Measurements from ENCODE around the gene COPRS. TPM values are rescaled to one million over a fixed set of nuclear protein-coding genes. Genes with fewer than 3 reads are reported as not detected.
"Not testable (repeated sequence)": the region's sequence is repeated elsewhere in the genome, so short reads cannot be mapped to it uniquely, and the experiment has no call there.

The COPRS gene
- total RNA-seq, 1 experiment from 2014 or later: 46.8 TPM

- no TSS peak for BruUV-seq (replicated peaks)
- ChIA-PET CTCF (interaction anchor here (2.3 kb wide), 1 partner anchor 8 kb away, joined by 15 read pairs; no protein-coding TSS in a partner anchor), POLR2A (interaction anchor here (0.6 kb wide), 1 partner anchor 557 kb away, joined by 3 read pairs; no protein-coding TSS in a partner anchor)
- Mint-ChIP-seq H3K27me3 (ENCODE audit: insufficient read depth, unreplicated experiment) (no peaks in the 10 kb centered on the region), H3K4me3 (ENCODE audit: unreplicated experiment) (no peak overlapping the region), H3K4me1 (ENCODE audit: insufficient read depth, unreplicated experiment) (no peaks in the 10 kb centered on the region), H3K9me3 (ENCODE audit: unreplicated experiment) (no peaks in the 10 kb centered on the region), H3K27ac (ENCODE audit: low read depth, unreplicated experiment) (no peak overlapping the region), H3K36me3 (ENCODE audit: insufficient read depth, unreplicated experiment) (no peaks in the 10 kb centered on the region)
- DNase-seq (ENCODE audit: unreplicated experiment): no peak
- intact Hi-C loops (cut with micrococcal nuclease): no loop called here
- TF ChIP-seq CTCF (IDR thresholded peaks at IDR 0.05; ENCODE audit: unreplicated experiment): no peak
Observed at GRCh38 chr17:31834448-31834847, 24.6 kb downstream of the COPRS start.

- Mint-ChIP-seq H3K4me1 (ENCODE audit: insufficient read depth, unreplicated experiment) (no peaks in the 10 kb centered on the region), H3K9me3 (ENCODE audit: unreplicated experiment) (no peaks in the 10 kb centered on the region), H3K36me3 (ENCODE audit: insufficient read depth, unreplicated experiment) (no peaks in the 10 kb centered on the region), H3K27ac (ENCODE audit: low read depth, unreplicated experiment) (no peak overlapping the region), H3K4me3 (ENCODE audit: unreplicated experiment) (no peak overlapping the region), H3K27me3 (ENCODE audit: insufficient read depth, unreplicated experiment) (no peaks in the 10 kb centered on the region)
- ChIA-PET POLR2A (interaction anchor here (0.6 kb wide), 1 partner anchor 283 kb away, joined by 3 read pairs; no protein-coding TSS in a partner anchor), CTCF (interaction anchor here (1.0 to 2.3 kb wide), 3 partner anchors 10 to 274 kb away, joined by 4 to 15 read pairs (median 6); no protein-coding TSS in a partner anchor)
- intact Hi-C loops (cut with micrococcal nuclease): no loop called here
- no peak for TF ChIP-seq CTCF (IDR thresholded peaks at IDR 0.05; ENCODE audit: unreplicated experiment)
- no peak for DNase-seq (ENCODE audit: unreplicated experiment)
- no TSS peak for BruUV-seq (replicated peaks)
Observed at GRCh38 chr17:31832746-31833145, 26.3 kb downstream of the COPRS start.

GRCh38 chr17:31830971-31831858 lies 27.8 kb downstream of the COPRS start:
- POLR2A ChIA-PET: interaction anchor here (0.7 kb wide), 1 partner anchor 21 kb away, joined by 3 read pairs; no protein-coding TSS in a partner anchor
- Mint-ChIP-seq H3K27me3 (ENCODE audit: insufficient read depth, unreplicated experiment) (no peaks in the 10 kb centered on the region), H3K4me3 (ENCODE audit: unreplicated experiment) (no peak overlapping the region), H3K36me3 (ENCODE audit: insufficient read depth, unreplicated experiment) (no peaks in the 10 kb centered on the region), H3K9me3 (ENCODE audit: unreplicated experiment) (no peaks in the 10 kb centered on the region), H3K27ac (ENCODE audit: low read depth, unreplicated experiment) (no peak overlapping the region), H3K4me1 (ENCODE audit: insufficient read depth, unreplicated experiment) (peaks cover 9% of the 10 kb centered on the region)
- intact Hi-C loops (cut with micrococcal nuclease): no loop called here
- BruUV-seq (replicated peaks): no TSS peak
- no peak for DNase-seq (ENCODE audit: unreplicated experiment)
- CTCF ChIA-PET: interaction anchor here (0.6 to 2.9 kb wide), 6 partner anchors 9 to 298 kb away, joined by 3 to 19 read pairs (median 4); no protein-coding TSS in a partner anchor
- no peak for TF ChIP-seq CTCF (IDR thresholded peaks at IDR 0.05; ENCODE audit: unreplicated experiment)

- BruUV-seq (replicated peaks): no TSS peak
- no peak for DNase-seq (ENCODE audit: unreplicated experiment)
- H3K4me3 Mint-ChIP-seq (ENCODE audit: unreplicated experiment): no peak overlapping the region
- H3K27ac Mint-ChIP-seq (ENCODE audit: low read depth, unreplicated experiment): no peak overlapping the region
- H3K27me3 Mint-ChIP-seq (ENCODE audit: insufficient read depth, unreplicated experiment): no peaks in the 10 kb centered on the region
- no peaks in the 10 kb centered on the region for H3K36me3 Mint-ChIP-seq (ENCODE audit: insufficient read depth, unreplicated experiment)
- POLR2A ChIA-PET: interaction anchor here (0.9 kb wide), 1 partner anchor 41 kb away, joined by 3 read pairs; no protein-coding TSS in a partner anchor
- peaks cover 17% of the 10 kb centered on the region for H3K4me1 Mint-ChIP-seq (ENCODE audit: insufficient read depth, unreplicated experiment)
- no peak for TF ChIP-seq CTCF (IDR thresholded peaks at IDR 0.05; ENCODE audit: unreplicated experiment)
- H3K9me3 Mint-ChIP-seq (ENCODE audit: unreplicated experiment): no peaks in the 10 kb centered on the region
- CTCF ChIA-PET: interaction anchor here (0.6 to 2.9 kb wide), 2 partner anchors 13 to 26 kb away, joined by 3 to 19 read pairs; no protein-coding TSS in a partner anchor
- intact Hi-C loops (cut with micrococcal nuclease): loop anchor here (5.0 kb wide), 1 partner anchor 272 kb away; no protein-coding TSS in a partner anchor
Observed at GRCh38 chr17:31829649-31830048, 29.4 kb downstream of the COPRS start.

- not testable (repeated sequence) for H3K9me3 Mint-ChIP-seq (ENCODE audit: unreplicated experiment); H3K27ac Mint-ChIP-seq (ENCODE audit: low read depth, unreplicated experiment); H3K4me3 Mint-ChIP-seq (ENCODE audit: unreplicated experiment); H3K27me3 Mint-ChIP-seq (ENCODE audit: insufficient read depth, unreplicated experiment); DNase-seq (ENCODE audit: unreplicated experiment); BruUV-seq (replicated peaks); H3K36me3 Mint-ChIP-seq (ENCODE audit: insufficient read depth, unreplicated experiment)
- ChIA-PET CTCF (interaction anchor here (2.9 kb wide), 1 partner anchor 14 kb away, joined by 19 read pairs; no protein-coding TSS in a partner anchor), POLR2A (interaction anchor here (0.9 kb wide), 1 partner anchor 40 kb away, joined by 3 read pairs; no protein-coding TSS in a partner anchor)
- H3K4me1 Mint-ChIP-seq (ENCODE audit: insufficient read depth, unreplicated experiment): peaks cover 17% of the 10 kb centered on the region
- intact Hi-C loops (cut with micrococcal nuclease): loop anchor here (5.0 kb wide), 1 partner anchor 272 kb away; no protein-coding TSS in a partner anchor
Observed at GRCh38 chr17:31828955-31829354, 30.1 kb downstream of the COPRS start.

Data from MCF 10A (cell line).